ENCODE measurements around the gene C1orf94.
"Not testable (repeated sequence)": the region's sequence is repeated elsewhere in the genome, so short reads cannot be mapped to it uniquely, and the experiment has no call there.

DNA sequence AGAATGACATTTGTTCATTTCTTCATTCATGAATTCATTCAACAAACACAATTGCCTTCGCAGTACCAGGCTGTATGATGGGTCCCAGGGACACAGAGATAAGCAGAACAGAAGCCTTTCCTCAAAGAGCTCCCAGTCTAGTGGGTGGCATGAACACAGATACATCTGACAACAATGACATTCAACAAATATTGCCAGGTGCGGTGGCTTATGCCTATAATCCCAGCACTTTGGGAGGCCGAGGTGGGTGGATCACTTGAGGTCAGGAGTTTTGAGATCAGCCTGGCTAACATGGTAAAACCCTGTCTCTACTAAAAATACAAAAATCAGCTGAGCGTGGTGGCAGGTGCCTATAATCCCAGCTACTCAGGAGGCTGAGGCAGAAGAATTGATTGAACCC, 6.7 kb downstream of the C1orf94 start:
- TF ChIP-seq EZH2 (IDR thresholded peaks at IDR 0.05; ENCODE audit: borderline replicate concordance, insufficient read depth, low read length, poor library complexity, severe bottlenecking); POLR2AphosphoS5 (IDR thresholded peaks at IDR 0.05); TAF1 (IDR thresholded peaks at IDR 0.05; ENCODE audit: low read depth); SMC3 (conservative IDR thresholded peaks at IDR 0.05; ENCODE audit: poor library complexity); EP300 (conservative IDR thresholded peaks at IDR 0.05; ENCODE audit: poor library complexity, severe bottlenecking); RAD21 (conservative IDR thresholded peaks at IDR 0.05); MXI1 (conservative IDR thresholded peaks at IDR 0.05; ENCODE audit: poor library complexity, severe bottlenecking): not testable (repeated sequence)
- TF ChIP-seq, protein P1, sequence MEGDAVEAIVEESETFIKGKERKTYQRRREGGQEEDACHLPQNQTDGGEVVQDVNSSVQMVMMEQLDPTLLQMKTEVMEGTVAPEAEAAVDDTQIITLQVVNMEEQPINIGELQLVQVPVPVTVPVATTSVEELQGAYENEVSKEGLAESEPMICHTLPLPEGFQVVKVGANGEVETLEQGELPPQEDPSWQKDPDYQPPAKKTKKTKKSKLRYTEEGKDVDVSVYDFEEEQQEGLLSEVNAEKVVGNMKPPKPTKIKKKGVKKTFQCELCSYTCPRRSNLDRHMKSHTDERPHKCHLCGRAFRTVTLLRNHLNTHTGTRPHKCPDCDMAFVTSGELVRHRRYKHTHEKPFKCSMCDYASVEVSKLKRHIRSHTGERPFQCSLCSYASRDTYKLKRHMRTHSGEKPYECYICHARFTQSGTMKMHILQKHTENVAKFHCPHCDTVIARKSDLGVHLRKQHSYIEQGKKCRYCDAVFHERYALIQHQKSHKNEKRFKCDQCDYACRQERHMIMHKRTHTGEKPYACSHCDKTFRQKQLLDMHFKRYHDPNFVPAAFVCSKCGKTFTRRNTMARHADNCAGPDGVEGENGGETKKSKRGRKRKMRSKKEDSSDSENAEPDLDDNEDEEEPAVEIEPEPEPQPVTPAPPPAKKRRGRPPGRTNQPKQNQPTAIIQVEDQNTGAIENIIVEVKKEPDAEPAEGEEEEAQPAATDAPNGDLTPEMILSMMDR (IDR thresholded peaks at IDR 0.05; ENCODE audit: poor library complexity, severe bottlenecking), result not testable (repeated sequence)
- TF ChIP-seq, protein P2, sequence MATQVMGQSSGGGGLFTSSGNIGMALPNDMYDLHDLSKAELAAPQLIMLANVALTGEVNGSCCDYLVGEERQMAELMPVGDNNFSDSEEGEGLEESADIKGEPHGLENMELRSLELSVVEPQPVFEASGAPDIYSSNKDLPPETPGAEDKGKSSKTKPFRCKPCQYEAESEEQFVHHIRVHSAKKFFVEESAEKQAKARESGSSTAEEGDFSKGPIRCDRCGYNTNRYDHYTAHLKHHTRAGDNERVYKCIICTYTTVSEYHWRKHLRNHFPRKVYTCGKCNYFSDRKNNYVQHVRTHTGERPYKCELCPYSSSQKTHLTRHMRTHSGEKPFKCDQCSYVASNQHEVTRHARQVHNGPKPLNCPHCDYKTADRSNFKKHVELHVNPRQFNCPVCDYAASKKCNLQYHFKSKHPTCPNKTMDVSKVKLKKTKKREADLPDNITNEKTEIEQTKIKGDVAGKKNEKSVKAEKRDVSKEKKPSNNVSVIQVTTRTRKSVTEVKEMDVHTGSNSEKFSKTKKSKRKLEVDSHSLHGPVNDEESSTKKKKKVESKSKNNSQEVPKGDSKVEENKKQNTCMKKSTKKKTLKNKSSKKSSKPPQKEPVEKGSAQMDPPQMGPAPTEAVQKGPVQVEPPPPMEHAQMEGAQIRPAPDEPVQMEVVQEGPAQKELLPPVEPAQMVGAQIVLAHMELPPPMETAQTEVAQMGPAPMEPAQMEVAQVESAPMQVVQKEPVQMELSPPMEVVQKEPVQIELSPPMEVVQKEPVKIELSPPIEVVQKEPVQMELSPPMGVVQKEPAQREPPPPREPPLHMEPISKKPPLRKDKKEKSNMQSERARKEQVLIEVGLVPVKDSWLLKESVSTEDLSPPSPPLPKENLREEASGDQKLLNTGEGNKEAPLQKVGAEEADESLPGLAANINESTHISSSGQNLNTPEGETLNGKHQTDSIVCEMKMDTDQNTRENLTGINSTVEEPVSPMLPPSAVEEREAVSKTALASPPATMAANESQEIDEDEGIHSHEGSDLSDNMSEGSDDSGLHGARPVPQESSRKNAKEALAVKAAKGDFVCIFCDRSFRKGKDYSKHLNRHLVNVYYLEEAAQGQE (IDR thresholded peaks at IDR 0.05; ENCODE audit: borderline replicate concordance), result not testable (repeated sequence)

Measured in neural cell (in vitro differentiated cells).